GOT3 (cell line): ENCODE measurements around the gene ARHGEF40.

Experiments used
- DNase-seq: peaks from one replicate; lab custom pipeline; 2025; ENCODE audit warnings: mixed read lengths; lab: John Stamatoyannopoulos, UW

The ARHGEF40 gene

GRCh38 chr14:21098076-21098891 is 28.2 kb downstream of the ARHGEF40 start, which contains the start of gene ZNF219:
ZNF219 (minus strand) TSS chr14:21098655; CDS start chr14:21093591, 5,064 bp downstream.
- DNase-seq = no peak

GRCh38 chr14:21098892-21099595 is 28.9 kb downstream of the ARHGEF40 start:
- DNase-seq = no peak

- no peak for DNase-seq
Observed at GRCh38 chr14:21099596-21099985, 29.5 kb downstream of the ARHGEF40 start.

GRCh38 chr14:21100931-21101330 is 30.8 kb downstream of the ARHGEF40 start, which contains the start of gene TMEM253:
TMEM253 (plus strand) TSS chr14:21101066; CDS start chr14:21101344, 278 bp downstream.
- no peak for DNase-seq

- DNase-seq = no peak
Observed at GRCh38 chr14:21101802-21102413, 31.8 kb downstream of the ARHGEF40 start.

- no peak for DNase-seq
Observed at GRCh38 chr14:21102521-21103410, 32.7 kb downstream of the ARHGEF40 start.

GRCh38 chr14:21103411-21103709 is 33.3 kb downstream of the ARHGEF40 start:
- DNase-seq = no peak

- peak; percentile 84 for DNase-seq
Observed at GRCh38 chr14:21103710-21104447, 33.8 kb downstream of the ARHGEF40 start.

GRCh38 chr14:21104448-21105060 is 34.5 kb downstream of the ARHGEF40 start:
- no peak for DNase-seq

GRCh38 chr14:21105095-21105494 is 35.0 kb downstream of the ARHGEF40 start:
- DNase-seq = no peak

- DNase-seq = no peak
Observed at GRCh38 chr14:21106176-21106497, 36.0 kb downstream of the ARHGEF40 start.

GRCh38 chr14:21106498-21107282 is 36.6 kb downstream of the ARHGEF40 start:
- no peak for DNase-seq

- DNase-seq = no peak
Observed at GRCh38 chr14:21107283-21107800, 37.2 kb downstream of the ARHGEF40 start.

GRCh38 chr14:21108791-21109190 is 38.7 kb downstream of the ARHGEF40 start:
- DNase-seq = no peak

GRCh38 chr14:21109377-21110138 is 39.5 kb downstream of the ARHGEF40 start:
- no peak for DNase-seq

- no peak for DNase-seq
Observed at GRCh38 chr14:21112255-21112654, 42.2 kb downstream of the ARHGEF40 start.

- no peak for DNase-seq
Observed at GRCh38 chr14:21113369-21113768, 43.3 kb downstream of the ARHGEF40 start.

GRCh38 chr14:21118933-21119332 is 48.8 kb downstream of the ARHGEF40 start:
- no peak for DNase-seq

GRCh38 chr14:21120686-21121085 is 50.6 kb downstream of the ARHGEF40 start:
- no peak for DNase-seq
